ENCODE data around the gene MIPOL1.

Gene MIPOL1

GRCh38 chr14:37584211-37585100 lies 386.7 kb downstream of the MIPOL1 start:
- no peak for DNase-seq (ENCODE audit: low read depth)
- TF ChIP-seq CTCF (IDR thresholded peaks at IDR 0.05; ENCODE audit: insufficient read depth, low read depth, low read length, missing control alignments): no peak
- H3K4me3 ChIP-seq (ENCODE audit: low read depth, low read length): no peak overlapping the region

- no peak for TF ChIP-seq CTCF (IDR thresholded peaks at IDR 0.05; ENCODE audit: insufficient read depth, low read depth, low read length, missing control alignments)
- no peak for DNase-seq (ENCODE audit: low read depth)
- H3K4me3 ChIP-seq (ENCODE audit: low read depth, low read length): no peak overlapping the region
Measured at GRCh38 chr14:37585101-37585511, 387.4 kb downstream of the MIPOL1 start.

- DNase-seq (ENCODE audit: low read depth): no peak
- no peak for TF ChIP-seq CTCF (IDR thresholded peaks at IDR 0.05; ENCODE audit: insufficient read depth, low read depth, low read length, missing control alignments)
- H3K4me3 ChIP-seq (ENCODE audit: low read depth, low read length): no peak overlapping the region
Measured at GRCh38 chr14:37585971-37586796, 388.4 kb downstream of the MIPOL1 start.

- no peak for TF ChIP-seq CTCF (IDR thresholded peaks at IDR 0.05; ENCODE audit: insufficient read depth, low read depth, low read length, missing control alignments)
- no peak for DNase-seq (ENCODE audit: low read depth)
- H3K4me3 ChIP-seq (ENCODE audit: low read depth, low read length): no peak overlapping the region
Measured at GRCh38 chr14:37586797-37587130, 389.0 kb downstream of the MIPOL1 start.

- no peak for DNase-seq (ENCODE audit: low read depth)
- TF ChIP-seq CTCF (IDR thresholded peaks at IDR 0.05; ENCODE audit: insufficient read depth, low read depth, low read length, missing control alignments): no peak
- H3K4me3 ChIP-seq (ENCODE audit: low read depth, low read length): no peak overlapping the region
Measured at GRCh38 chr14:37587131-37587803, 389.5 kb downstream of the MIPOL1 start.

- H3K4me3 ChIP-seq (ENCODE audit: low read depth, low read length): no peak overlapping the region
- TF ChIP-seq CTCF (IDR thresholded peaks at IDR 0.05; ENCODE audit: insufficient read depth, low read depth, low read length, missing control alignments): no peak
- DNase-seq (ENCODE audit: low read depth): no peak
Measured at GRCh38 chr14:37587881-37588666, 390.3 kb downstream of the MIPOL1 start.
